ENCODE data around the gene DNMT3B. TPM values are rescaled to one million over a fixed set of nuclear protein-coding genes. Genes with fewer than 3 reads are reported as not detected.
A peak's percentile ranks its signal among the peaks of the same experiment; 100 is the strongest.

The DNMT3B gene
- total and polyA plus RNA-seq, 4 donors, result 0.26 to 2.8 (median 0.60) TPM

GRCh38 chr20:32775336-32775991 lies 13.3 kb downstream of the DNMT3B start:
- 88% methylated on average over 10 of the region's 10 CpGs for WGBS

GRCh38 chr20:32777177-32777956 lies 15.2 kb downstream of the DNMT3B start:
- peak overlapping the region in 1 of 3 donors; percentile 5 for H3K4me3 ChIP-seq (ENCODE audit: low read depth in 1 of 3, low read length in 3 of 3)
- TF ChIP-seq GABPA (IDR thresholded peaks at IDR 0.05 in 1 of 2, conservative IDR thresholded peaks at IDR 0.05 in 1 of 2), result peak; percentile 42 to 70
- TF ChIP-seq JUND (IDR thresholded peaks at IDR 0.05), result no peak
- TF ChIP-seq MAX (IDR thresholded peaks at IDR 0.05), result no peak
- TF ChIP-seq CTCF (IDR thresholded peaks at IDR 0.05; ENCODE audit: low read depth, low read length, missing input control), result no peak
- peak in 1 of 2 donors; percentile 59 for TF ChIP-seq RXRA (IDR thresholded peaks at IDR 0.05)
- no peak for TF ChIP-seq NR2F2 (IDR thresholded peaks at IDR 0.05)
- no peak for TF ChIP-seq ZBTB33 (IDR thresholded peaks at IDR 0.05)

More at GRCh38 chr20:32775336-32775991, 13.3 kb downstream of the DNMT3B start:
- H3K4me3 ChIP-seq (ENCODE audit: low read depth in 1 of 3, low read length in 3 of 3), result no peak overlapping the region
- DNase-seq (ENCODE audit: low spot score), result no peak
- H3K27ac ChIP-seq (ENCODE audit: low read depth in 1 of 2, low read length in 2 of 2), result no peak overlapping the region
- TF ChIP-seq GABPA (IDR thresholded peaks at IDR 0.05 in 1 of 2, conservative IDR thresholded peaks at IDR 0.05 in 1 of 2), result no peak
- TF ChIP-seq MAX (IDR thresholded peaks at IDR 0.05), result no peak
- no peak for TF ChIP-seq RXRA (IDR thresholded peaks at IDR 0.05)
- TF ChIP-seq FOXA1 (IDR thresholded peaks at IDR 0.05), result no peak
- no peak for TF ChIP-seq SP1 (IDR thresholded peaks at IDR 0.05)
- TF ChIP-seq HNF4G (IDR thresholded peaks at IDR 0.05), result no peak
- no peak for TF ChIP-seq HNF4A (conservative IDR thresholded peaks at IDR 0.05)
- no peak for TF ChIP-seq ATF3 (IDR thresholded peaks at IDR 0.05)
- TF ChIP-seq EGR1 (IDR thresholded peaks at IDR 0.05; ENCODE audit: low read depth in 2 of 2), result no peak
- no peak for TF ChIP-seq TAF1 (conservative IDR thresholded peaks at IDR 0.05)
- TF ChIP-seq YY1 (IDR thresholded peaks at IDR 0.05), result no peak
- no peak for TF ChIP-seq RAD21 (IDR thresholded peaks at IDR 0.05)
- TF ChIP-seq ZBTB33 (IDR thresholded peaks at IDR 0.05), result no peak
- no peak for TF ChIP-seq NR2F2 (IDR thresholded peaks at IDR 0.05)
- no peak for TF ChIP-seq FOXA2 (IDR thresholded peaks at IDR 0.05)
- TF ChIP-seq CTCF (IDR thresholded peaks at IDR 0.05; ENCODE audit: low read depth, low read length, missing input control), result no peak
- no peak for TF ChIP-seq JUND (IDR thresholded peaks at IDR 0.05)
- H3K36me3 ChIP-seq (ENCODE audit: control insufficient read depth in 4 of 4, insufficient read depth in 3 of 4, low read depth in 1 of 4, low read length in 3 of 4), result no peaks in the 10 kb centered on the region
- H3K9me3 ChIP-seq (ENCODE audit: control insufficient read depth in 4 of 4, low read length in 3 of 4), result no peaks in the 10 kb centered on the region
- no peaks in the 10 kb centered on the region for H3K27me3 ChIP-seq (ENCODE audit: control insufficient read depth in 4 of 4, insufficient read depth in 4 of 4, low read length in 3 of 4)
- H3K4me1 ChIP-seq (ENCODE audit: control insufficient read depth in 4 of 4, insufficient read depth in 4 of 4, low read length in 3 of 4), result peaks cover 3 to 17% (median 14%) of the 10 kb centered on the region in 4 donors
- H3K9ac ChIP-seq (ENCODE audit: low read depth in 1 of 2, low read length in 2 of 2), result no peak overlapping the region

More at GRCh38 chr20:32777177-32777956, 15.2 kb downstream of the DNMT3B start:
- H3K27ac ChIP-seq (ENCODE audit: low read depth in 1 of 2, low read length in 2 of 2), result peak overlapping the region; percentile 73 to 75
- no peaks in the 10 kb centered on the region for H3K27me3 ChIP-seq (ENCODE audit: control insufficient read depth in 4 of 4, insufficient read depth in 4 of 4, low read length in 3 of 4)
- 40% methylated on average over 8 of the region's 8 CpGs for WGBS
- no peak overlapping the region for H3K9ac ChIP-seq (ENCODE audit: low read depth in 1 of 2, low read length in 2 of 2)
- H3K36me3 ChIP-seq (ENCODE audit: control insufficient read depth in 4 of 4, insufficient read depth in 3 of 4, low read depth in 1 of 4, low read length in 3 of 4), result no peaks in the 10 kb centered on the region
- no peaks in the 10 kb centered on the region for H3K9me3 ChIP-seq (ENCODE audit: control insufficient read depth in 4 of 4, low read length in 3 of 4)
- H3K4me1 ChIP-seq (ENCODE audit: control insufficient read depth in 4 of 4, insufficient read depth in 4 of 4, low read length in 3 of 4), result peaks cover 3 to 17% (median 14%) of the 10 kb centered on the region in 4 donors
- no peak for DNase-seq (ENCODE audit: low spot score)
